GM12874 (cell line): ENCODE results near the gene SPATA32.

Experiments
- CTCF ChIP-seq: IDR thresholded peaks from 2 replicates; pipeline ENCODE4 v1.5.1; 2011; ENCODE audit warnings: low read depth, mild to moderate bottlenecking, control low read depth, low read length, moderate library complexity; ENCODE audit not compliant: insufficient read depth

Gene SPATA32

GRCh38 chr17:45225051-45225700 is 36.7 kb downstream of the SPATA32 start:
- no peak for TF ChIP-seq CTCF

GRCh38 chr17:45224671-45225050 is 37.2 kb downstream of the SPATA32 start:
- no peak for TF ChIP-seq CTCF

- TF ChIP-seq CTCF, result peak; percentile 37; the same call in 1 of the 2 replicates
Observed at GRCh38 chr17:45223539-45224528, 38.1 kb downstream of the SPATA32 start.

- TF ChIP-seq CTCF, result no peak
Observed at GRCh38 chr17:45222996-45223538, 38.8 kb downstream of the SPATA32 start.

GRCh38 chr17:45222289-45222995 is 39.5 kb downstream of the SPATA32 start:
- TF ChIP-seq CTCF, result no peak

- TF ChIP-seq CTCF, result no peak
Observed at GRCh38 chr17:45222014-45222288, 39.9 kb downstream of the SPATA32 start.
